T-helper 2 cell treated with Interferon-gamma antibody and Interleukin-4, amounts not matched to agents 5 μg/mL and 100 μg/mL, for 36 hours (primary cell): ENCODE measurements around the gene SFRP4.

ENCODE experiments used
- DNase-seq: peaks from one replicate; pipeline ENCODE4 v3.0.0; 2021; ENCODE audit warnings: low spot score
- H3K27ac Mint-ChIP-seq: one replicate; pipeline ENCODE4 v1.8.0; 2021; ENCODE audit warnings: mild to moderate bottlenecking, mixed read lengths
- H3K27me3 Mint-ChIP-seq: one replicate; pipeline ENCODE4 v1.8.0; 2021; ENCODE audit warnings: low read depth, mixed read lengths
- H3K36me3 Mint-ChIP-seq: one replicate; pipeline ENCODE4 v1.8.0; 2021; ENCODE audit warnings: low read depth, mixed read lengths
- H3K4me1 Mint-ChIP-seq: one replicate; pipeline ENCODE4 v1.8.0; 2021; ENCODE audit warnings: low read depth, mixed read lengths
- H3K4me3 Mint-ChIP-seq: one replicate; pipeline ENCODE4 v1.8.0; 2022; ENCODE audit warnings: mild to moderate bottlenecking, moderate library complexity, mixed read lengths
- H3K9me3 Mint-ChIP-seq: one replicate; pipeline ENCODE4 v1.8.0; 2021; ENCODE audit warnings: mixed read lengths

The SFRP4 gene

GRCh38 chr7:37942934-37943610, 26.5 kb upstream of the SFRP4 start:
- no peaks in the 10 kb centered on the region for H3K27me3 Mint-ChIP-seq
- no peak overlapping the region for H3K4me3 Mint-ChIP-seq
- H3K36me3 Mint-ChIP-seq: no peaks in the 10 kb centered on the region
- DNase-seq: no peak
- no peak overlapping the region for H3K27ac Mint-ChIP-seq
- H3K4me1 Mint-ChIP-seq: no peaks in the 10 kb centered on the region
- no peaks in the 10 kb centered on the region for H3K9me3 Mint-ChIP-seq

GRCh38 chr7:37933018-37933566, 16.5 kb upstream of the SFRP4 start:
- H3K27ac Mint-ChIP-seq: no peak overlapping the region
- H3K4me3 Mint-ChIP-seq: no peak overlapping the region

GRCh38 chr7:37932543-37932942, 15.9 kb upstream of the SFRP4 start:
- Mint-ChIP-seq H3K27me3 (no peaks in the 10 kb centered on the region), H3K9me3 (no peaks in the 10 kb centered on the region)

More at GRCh38 chr7:37933018-37933566, 16.5 kb upstream of the SFRP4 start:
- Mint-ChIP-seq H3K9me3 (no peaks in the 10 kb centered on the region), H3K27me3 (no peaks in the 10 kb centered on the region), H3K4me1 (no peaks in the 10 kb centered on the region), H3K36me3 (no peaks in the 10 kb centered on the region)
- DNase-seq: no peak

GRCh38 chr7:37930226-37930948, 13.8 kb upstream of the SFRP4 start:
- Mint-ChIP-seq H3K27me3 (no peaks in the 10 kb centered on the region), H3K4me3 (no peak overlapping the region), H3K27ac (no peak overlapping the region), H3K9me3 (no peaks in the 10 kb centered on the region), H3K4me1 (no peaks in the 10 kb centered on the region), H3K36me3 (no peaks in the 10 kb centered on the region)
- DNase-seq: no peak

More at GRCh38 chr7:37932543-37932942, 15.9 kb upstream of the SFRP4 start:
- H3K36me3 Mint-ChIP-seq: no peaks in the 10 kb centered on the region
- H3K27ac Mint-ChIP-seq: no peak overlapping the region
- H3K4me3 Mint-ChIP-seq: no peak overlapping the region
- DNase-seq: no peak
- no peaks in the 10 kb centered on the region for H3K4me1 Mint-ChIP-seq

GRCh38 chr7:37928878-37929277, 12.3 kb upstream of the SFRP4 start:
- Mint-ChIP-seq H3K9me3 (no peaks in the 10 kb centered on the region), H3K27ac (no peak overlapping the region), H3K27me3 (no peaks in the 10 kb centered on the region), H3K36me3 (no peaks in the 10 kb centered on the region), H3K4me3 (no peak overlapping the region), H3K4me1 (no peaks in the 10 kb centered on the region)
- DNase-seq: no peak

GRCh38 chr7:37927773-37928444, 11.3 kb upstream of the SFRP4 start:
- no peak for DNase-seq
- Mint-ChIP-seq H3K4me3 (no peak overlapping the region), H3K9me3 (no peaks in the 10 kb centered on the region), H3K27me3 (peaks cover 5% of the 10 kb centered on the region), H3K27ac (no peak overlapping the region), H3K36me3 (no peaks in the 10 kb centered on the region), H3K4me1 (no peaks in the 10 kb centered on the region)

GRCh38 chr7:37925620-37926019, 9.0 kb upstream of the SFRP4 start:
- H3K4me3 Mint-ChIP-seq: no peak overlapping the region
- H3K4me1 Mint-ChIP-seq: no peaks in the 10 kb centered on the region
- no peaks in the 10 kb centered on the region for H3K9me3 Mint-ChIP-seq
- H3K27ac Mint-ChIP-seq: no peak overlapping the region
- no peak for DNase-seq
- peaks cover 15% of the 10 kb centered on the region for H3K27me3 Mint-ChIP-seq
- H3K36me3 Mint-ChIP-seq: no peaks in the 10 kb centered on the region

GRCh38 chr7:37924491-37925041, 7.9 kb upstream of the SFRP4 start:
- Mint-ChIP-seq H3K27me3 (peaks cover 26% of the 10 kb centered on the region), H3K27ac (no peak overlapping the region), H3K4me3 (no peak overlapping the region), H3K4me1 (peaks cover 3% of the 10 kb centered on the region), H3K36me3 (no peaks in the 10 kb centered on the region), H3K9me3 (no peaks in the 10 kb centered on the region)
- DNase-seq: no peak

- Mint-ChIP-seq H3K9me3 (no peaks in the 10 kb centered on the region), H3K4me1 (peaks cover 3% of the 10 kb centered on the region), H3K27ac (no peak overlapping the region), H3K27me3 (peaks cover 31% of the 10 kb centered on the region), H3K4me3 (no peak overlapping the region), H3K36me3 (no peaks in the 10 kb centered on the region)
- no peak for DNase-seq
These were observed 7.4 kb upstream of the SFRP4 start for GRCh38 chr7:37923996-37924395.

GRCh38 chr7:37921876-37922275, 5.3 kb upstream of the SFRP4 start:
- Mint-ChIP-seq H3K4me1 (peaks cover 5% of the 10 kb centered on the region), H3K27me3 (peaks cover 50% of the 10 kb centered on the region), H3K4me3 (no peak overlapping the region), H3K36me3 (no peaks in the 10 kb centered on the region), H3K9me3 (no peaks in the 10 kb centered on the region), H3K27ac (no peak overlapping the region)
- no peak for DNase-seq

- Mint-ChIP-seq H3K4me1 (peaks cover 7% of the 10 kb centered on the region), H3K36me3 (no peaks in the 10 kb centered on the region), H3K9me3 (no peaks in the 10 kb centered on the region), H3K27me3 (peaks cover 53% of the 10 kb centered on the region), H3K27ac (no peak overlapping the region), H3K4me3 (peak overlapping the region; percentile 77)
- DNase-seq: no peak
These were observed 4.5 kb upstream of the SFRP4 start for GRCh38 chr7:37920849-37921805.

GRCh38 chr7:37920305-37920848, 3.8 kb upstream of the SFRP4 start, which contains the start of gene EPDR1:
EPDR1 (plus strand) TSS chr7:37920640; CDS start chr7:37920940, 300 bp downstream.
- no peak within 1 kb of the TSS for H3K27ac Mint-ChIP-seq
- no peaks in the 10 kb centered on the region for H3K9me3 Mint-ChIP-seq
- H3K4me1 Mint-ChIP-seq: peaks cover 7% of the 10 kb centered on the region
- H3K4me3 Mint-ChIP-seq: peak within 1 kb of the TSS; percentile 77
- peak; percentile 7 for DNase-seq
- no peaks in the 10 kb centered on the region for H3K36me3 Mint-ChIP-seq
- H3K27me3 Mint-ChIP-seq: peaks cover 60% of the 10 kb centered on the region

GRCh38 chr7:37918526-37918925, 1.9 kb upstream of the SFRP4 start:
- Mint-ChIP-seq H3K4me1 (peaks cover 7% of the 10 kb centered on the region), H3K27ac (no peak overlapping the region), H3K27me3 (peaks cover 71% of the 10 kb centered on the region), H3K36me3 (no peaks in the 10 kb centered on the region), H3K4me3 (no peak overlapping the region), H3K9me3 (no peaks in the 10 kb centered on the region)
- no peak for DNase-seq
